NCI-H2107 (cell line): ENCODE results near the gene PXDN.
A peak's percentile ranks its signal among the peaks of the same experiment; 100 is the strongest.
"Not testable (repeated sequence)": the region's sequence is repeated elsewhere in the genome, so short reads cannot be mapped to it uniquely, and the experiment has no call there.

Experiments used
- DNase-seq: peaks from one replicate; lab custom pipeline; 2025; lab: John Stamatoyannopoulos, UW

The PXDN gene, protein sequence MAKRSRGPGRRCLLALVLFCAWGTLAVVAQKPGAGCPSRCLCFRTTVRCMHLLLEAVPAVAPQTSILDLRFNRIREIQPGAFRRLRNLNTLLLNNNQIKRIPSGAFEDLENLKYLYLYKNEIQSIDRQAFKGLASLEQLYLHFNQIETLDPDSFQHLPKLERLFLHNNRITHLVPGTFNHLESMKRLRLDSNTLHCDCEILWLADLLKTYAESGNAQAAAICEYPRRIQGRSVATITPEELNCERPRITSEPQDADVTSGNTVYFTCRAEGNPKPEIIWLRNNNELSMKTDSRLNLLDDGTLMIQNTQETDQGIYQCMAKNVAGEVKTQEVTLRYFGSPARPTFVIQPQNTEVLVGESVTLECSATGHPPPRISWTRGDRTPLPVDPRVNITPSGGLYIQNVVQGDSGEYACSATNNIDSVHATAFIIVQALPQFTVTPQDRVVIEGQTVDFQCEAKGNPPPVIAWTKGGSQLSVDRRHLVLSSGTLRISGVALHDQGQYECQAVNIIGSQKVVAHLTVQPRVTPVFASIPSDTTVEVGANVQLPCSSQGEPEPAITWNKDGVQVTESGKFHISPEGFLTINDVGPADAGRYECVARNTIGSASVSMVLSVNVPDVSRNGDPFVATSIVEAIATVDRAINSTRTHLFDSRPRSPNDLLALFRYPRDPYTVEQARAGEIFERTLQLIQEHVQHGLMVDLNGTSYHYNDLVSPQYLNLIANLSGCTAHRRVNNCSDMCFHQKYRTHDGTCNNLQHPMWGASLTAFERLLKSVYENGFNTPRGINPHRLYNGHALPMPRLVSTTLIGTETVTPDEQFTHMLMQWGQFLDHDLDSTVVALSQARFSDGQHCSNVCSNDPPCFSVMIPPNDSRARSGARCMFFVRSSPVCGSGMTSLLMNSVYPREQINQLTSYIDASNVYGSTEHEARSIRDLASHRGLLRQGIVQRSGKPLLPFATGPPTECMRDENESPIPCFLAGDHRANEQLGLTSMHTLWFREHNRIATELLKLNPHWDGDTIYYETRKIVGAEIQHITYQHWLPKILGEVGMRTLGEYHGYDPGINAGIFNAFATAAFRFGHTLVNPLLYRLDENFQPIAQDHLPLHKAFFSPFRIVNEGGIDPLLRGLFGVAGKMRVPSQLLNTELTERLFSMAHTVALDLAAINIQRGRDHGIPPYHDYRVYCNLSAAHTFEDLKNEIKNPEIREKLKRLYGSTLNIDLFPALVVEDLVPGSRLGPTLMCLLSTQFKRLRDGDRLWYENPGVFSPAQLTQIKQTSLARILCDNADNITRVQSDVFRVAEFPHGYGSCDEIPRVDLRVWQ (N-terminal part only)

GRCh38 chr2:1744446-1745170 lies at the start of gene PXDN:
PXDN (minus strand) TSS chr2:1744515; CDS start chr2:1744455, 60 bp downstream.
- no peak for DNase-seq

GRCh38 chr2:1793868-1794445 lies 49.6 kb upstream of the PXDN start:
- no peak for DNase-seq

- no peak for DNase-seq
Observed at GRCh38 chr2:1793001-1793867, 48.9 kb upstream of the PXDN start.

DNA sequence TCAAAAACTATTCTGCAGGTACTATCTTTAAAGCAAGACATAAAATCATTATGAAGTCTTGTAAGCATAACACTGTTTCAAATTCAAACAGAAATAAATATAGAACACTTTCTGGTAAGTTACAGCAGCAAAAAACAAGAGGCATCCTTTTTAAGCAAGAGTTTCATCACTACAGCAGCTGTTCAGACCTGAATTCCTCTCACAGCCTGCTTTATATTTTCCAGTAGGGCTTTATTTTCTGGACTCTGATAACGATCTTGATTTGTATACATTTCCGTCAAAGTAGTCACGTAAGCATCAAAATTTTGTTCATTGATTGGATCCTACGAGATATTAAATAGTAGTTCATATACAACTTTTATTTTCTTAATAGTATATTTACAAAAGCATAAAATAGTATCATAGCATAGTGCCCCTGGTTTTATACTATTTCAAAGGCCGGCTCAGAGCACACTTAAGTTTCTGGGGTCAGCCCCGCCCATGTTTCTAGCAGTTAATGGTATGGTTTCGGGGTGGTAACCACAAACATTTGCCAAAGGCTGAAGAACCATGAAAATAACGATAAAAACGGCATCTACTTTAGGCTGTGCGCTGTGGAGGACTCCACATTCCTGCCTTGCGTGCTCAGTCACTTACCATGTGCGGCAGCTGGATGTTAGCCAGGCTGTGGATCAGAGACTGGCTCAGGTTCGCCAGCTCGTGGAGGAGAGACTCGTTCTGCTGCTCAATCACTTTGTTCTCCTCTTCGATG lies 47.5 kb upstream of the PXDN start:
- peak; percentile 36 for DNase-seq

GRCh38 chr2:1791006-1791605 lies 46.8 kb upstream of the PXDN start:
- no peak for DNase-seq

DNA sequence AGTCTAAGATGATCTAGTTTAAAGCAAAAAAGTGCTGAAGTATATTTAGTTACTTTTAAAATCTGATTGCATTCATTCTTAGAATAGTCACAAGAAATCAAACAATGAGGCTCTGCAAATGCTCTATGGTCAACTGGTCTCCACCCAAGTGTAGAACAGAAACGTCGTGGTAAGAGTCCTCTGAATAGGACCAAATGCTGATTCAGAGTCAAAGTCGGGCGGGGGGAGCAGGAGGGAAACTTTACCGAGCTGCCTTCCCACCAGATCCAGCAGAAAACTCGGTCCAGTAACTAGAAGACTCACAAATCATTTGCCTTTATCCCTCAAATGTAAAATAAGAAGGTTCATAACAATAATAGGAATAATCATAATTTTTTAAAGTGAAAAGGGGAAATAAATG lies 46.2 kb upstream of the PXDN start:
- DNase-seq = no peak

DNA sequence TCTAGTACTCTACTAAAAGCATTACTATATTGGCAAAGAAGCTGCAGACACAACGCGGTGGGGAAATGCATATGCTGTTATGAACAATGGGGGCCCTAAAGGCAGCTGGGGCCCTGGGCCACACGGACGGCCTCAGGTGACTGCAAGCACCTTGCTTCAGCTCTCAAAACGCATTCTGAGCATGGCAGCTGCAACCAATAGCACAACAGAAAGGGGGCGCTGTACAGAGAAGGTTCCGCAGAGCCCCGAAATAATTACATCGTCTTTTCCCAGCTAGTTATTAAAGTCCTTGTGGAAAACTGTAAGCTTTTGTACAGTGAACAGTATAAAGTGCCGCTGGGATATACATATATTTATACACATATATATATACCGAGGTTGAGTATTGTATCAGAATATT lies 45.3 kb upstream of the PXDN start:
- no peak for DNase-seq

DNA sequence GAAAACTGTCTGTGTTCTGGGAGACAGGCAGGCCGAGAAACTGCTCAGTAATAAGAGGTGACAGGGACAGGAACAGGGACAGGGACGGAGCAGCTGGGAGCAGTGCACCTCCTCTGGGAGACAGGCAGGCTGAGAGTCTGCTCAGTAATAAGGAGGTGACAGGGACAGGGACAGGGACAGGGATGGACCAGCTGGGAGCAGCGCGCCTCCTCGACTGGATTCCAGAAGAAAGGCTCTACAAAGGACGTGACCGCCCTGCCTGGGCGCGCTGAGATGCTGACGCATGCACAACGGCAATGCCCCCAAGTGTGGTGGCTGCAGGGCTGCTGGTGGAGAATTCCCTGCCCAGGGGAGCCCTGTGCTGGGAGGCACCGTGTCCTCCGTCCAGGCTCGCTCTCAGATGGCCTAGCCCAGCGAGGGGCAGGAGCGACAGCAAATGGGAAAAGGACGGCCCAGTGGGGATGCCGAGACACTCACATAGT lies 44.2 kb upstream of the PXDN start:
- no peak for DNase-seq

DNA sequence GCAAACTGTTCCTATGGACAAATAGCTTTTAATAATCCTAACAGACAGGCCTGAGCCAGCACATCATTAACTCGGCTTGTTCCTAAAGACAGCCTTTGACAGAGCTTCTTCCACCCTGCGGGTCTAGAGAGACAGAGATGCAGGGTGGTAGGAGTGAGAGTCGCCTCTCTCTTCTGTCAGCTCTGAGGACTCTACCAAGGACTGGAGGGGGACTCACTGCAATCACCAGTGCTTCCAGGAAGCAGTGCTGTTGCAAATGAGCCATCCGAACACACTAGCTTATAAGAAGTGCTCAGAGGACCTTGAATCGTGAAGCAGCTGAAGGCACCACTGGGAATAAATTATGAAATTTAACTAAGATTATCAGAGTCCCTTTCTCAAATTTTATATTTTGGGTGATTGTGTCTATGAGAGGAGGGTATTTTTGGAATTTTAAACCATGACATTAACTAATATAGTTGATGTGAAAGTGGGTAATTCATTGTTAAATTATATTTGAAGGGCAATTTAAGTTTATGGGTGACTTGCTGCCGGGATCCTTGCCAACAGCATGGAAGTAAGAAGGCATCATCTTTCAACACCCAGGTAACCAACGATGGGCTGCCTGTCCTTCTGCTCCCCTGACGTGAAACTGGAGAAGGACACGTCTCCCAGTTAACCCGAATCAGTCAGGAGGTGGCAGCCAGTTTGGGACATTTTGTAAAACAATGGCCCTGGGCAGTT lies 43.6 kb upstream of the PXDN start:
- peak; percentile 35 for DNase-seq

DNA sequence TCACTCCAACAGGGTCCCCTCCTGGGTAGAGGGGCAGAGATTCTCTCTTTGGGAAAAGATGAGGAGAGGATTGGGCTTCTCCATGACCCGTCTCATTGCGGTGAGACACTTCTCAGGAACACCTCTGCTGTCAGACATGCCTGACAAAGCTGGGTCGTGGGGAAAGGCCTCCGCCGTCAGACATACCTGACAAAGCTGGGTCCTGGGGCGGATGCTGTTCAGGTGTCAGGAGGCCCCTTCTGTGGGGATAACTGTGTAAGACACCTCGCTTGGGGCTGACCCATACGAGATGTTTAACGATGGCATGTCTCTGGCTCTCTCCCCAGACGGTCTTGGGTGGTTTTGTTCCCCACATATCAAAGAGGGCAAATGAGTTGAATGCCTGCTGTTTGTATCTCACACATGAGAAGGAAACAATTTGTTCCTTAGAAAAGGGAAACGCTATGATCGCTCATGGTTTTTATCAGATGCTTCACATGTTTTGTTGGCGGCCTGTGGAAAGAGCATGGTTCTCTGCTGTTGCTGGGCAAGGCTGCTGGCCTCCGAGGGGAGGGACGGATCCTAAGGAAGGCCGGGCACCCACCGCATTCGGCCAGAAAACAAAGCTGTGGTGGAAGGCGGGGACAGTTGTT lies 40.8 kb upstream of the PXDN start:
- DNase-seq = no peak

GRCh38 chr2:1784087-1784486 lies 39.8 kb upstream of the PXDN start:
- no peak for DNase-seq

- no peak for DNase-seq
Observed at GRCh38 chr2:1782514-1782913, 38.2 kb upstream of the PXDN start.

GRCh38 chr2:1781291-1782080 lies 37.2 kb upstream of the PXDN start:
- no peak for DNase-seq

- DNase-seq = no peak
Observed at GRCh38 chr2:1780693-1781092, 36.4 kb upstream of the PXDN start.

- not testable (repeated sequence) for DNase-seq
Observed at GRCh38 chr2:1780054-1780453, 35.7 kb upstream of the PXDN start.

GRCh38 chr2:1778566-1778965 lies 34.3 kb upstream of the PXDN start:
- DNase-seq = no peak

DNA sequence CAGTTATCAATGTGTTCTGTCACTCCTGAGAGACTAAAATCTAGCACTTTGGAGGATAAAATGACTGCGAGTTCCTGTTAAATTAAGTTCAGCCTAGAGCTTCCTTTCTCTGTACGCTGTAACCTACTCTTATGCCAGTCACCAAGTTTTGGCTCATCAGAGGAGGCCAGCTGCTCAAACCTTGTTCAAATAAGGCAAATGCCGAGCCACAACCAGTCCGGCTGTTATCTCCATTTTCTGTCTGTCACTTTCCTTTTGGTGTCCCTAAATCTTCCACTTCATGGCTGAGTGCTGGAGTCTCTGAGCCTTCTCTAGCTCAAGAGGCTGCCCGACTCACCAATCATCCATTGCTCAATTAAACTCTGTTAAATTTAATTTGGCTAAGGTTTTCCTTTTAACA lies 33.5 kb upstream of the PXDN start:
- DNase-seq = no peak
